Gastroesophageal sphincter (tissue), 3 donors: ENCODE results near the gene LIN52.

Experiments
- CTCF ChIP-seq, 4 experiments: fragments of 200-600 bp in 2 of 4; fragments of 450-650 bp in 2 of 4; sonication (generic) in 1 of 4; IDR thresholded peaks; one replicate each; pipeline ENCODE4 v1.5.1; 2017 to 2019; ENCODE audit warnings: antibody characterized with exemption in 4 of 4, mild to moderate bottlenecking in 2 of 4, moderate library complexity in 2 of 4
- POLR2AphosphoS5 ChIP-seq: sonication (generic); formaldehyde crosslinking; IDR thresholded peaks from one replicate; pipeline ENCODE4 v1.6.1; 2017; ENCODE audit warnings: antibody characterized with exemption

GRCh38 chr14:74220991-74221390, 136.2 kb downstream of the LIN52 start:
- TF ChIP-seq CTCF (IDR thresholded peaks at IDR 0.05) (no peak), POLR2AphosphoS5 (no peak)
